Gastroesophageal sphincter (tissue), 4 donors: Measurements from ENCODE around the gene FHOD3. TPM values are rescaled to one million over a fixed set of nuclear protein-coding genes. Genes with fewer than 3 reads are reported as not detected.

Source experiments
- ATAC-seq: fragments of 150-250 bp; one replicate; pipeline ENCODE4 v1.9.1; 2016; ENCODE audit warnings: mild to moderate bottlenecking, moderate library complexity
- H3K27ac ChIP-seq, 4 donors: fragments of 200-600 bp; sonication (generic) in 3 of 4; 1 replicate in 3 of 4; 2 replicates in 1 of 4; pipeline ENCODE4 v1.5.1; 2016 to 2019
- H3K27me3 ChIP-seq: fragments of 200-600 bp; sonication (generic); one replicate; pipeline ENCODE4 v1.5.1; 2019
- H3K36me3 ChIP-seq, 2 donors: fragments of 200-600 bp; sonication (generic); one replicate each; pipeline ENCODE4 v1.5.1; 2019; ENCODE audit warnings: control low read depth in 1 of 2
- H3K4me1 ChIP-seq, 3 donors: fragments of 200-600 bp; sonication (generic); 1 replicate in 2 of 3; 2 replicates in 1 of 3; pipeline ENCODE4 v1.5.1; 2016 to 2019; ENCODE audit warnings: control low read depth in 2 of 3
- H3K4me3 ChIP-seq, 2 donors: fragments of 200-600 bp; sonication (generic); one replicate each; pipeline ENCODE4 v1.5.1; 2019; ENCODE audit warnings: mild to moderate bottlenecking in 1 of 2, moderate library complexity in 1 of 2
- H3K9me3 ChIP-seq, 3 donors: fragments of 200-600 bp; sonication (generic); one replicate each; pipeline ENCODE4 v1.5.1; 2017 to 2019; ENCODE audit warnings: control low read depth in 2 of 3
- EP300 ChIP-seq: sonication (generic); formaldehyde crosslinking; IDR thresholded peaks from one replicate; pipeline ENCODE4 v1.6.1; 2017; ENCODE audit warnings: antibody characterized with exemption, mild to moderate bottlenecking
- POLR2A ChIP-seq, 2 donors: fragments of 450-650 bp; IDR thresholded peaks; one replicate each; pipeline ENCODE4 v1.6.1; 2017; ENCODE audit warnings: antibody characterized with exemption in 2 of 2, mild to moderate bottlenecking in 2 of 2, moderate library complexity in 1 of 2
- POLR2AphosphoS5 ChIP-seq: sonication (generic); formaldehyde crosslinking; IDR thresholded peaks from one replicate; pipeline ENCODE4 v1.6.1; 2017; ENCODE audit warnings: antibody characterized with exemption
- WGBS, 2 donors: methylation state at CpG; one replicate each; pipeline ENCODE4 v1.1.5; 2018; ENCODE audit warnings: low coverage in 1 of 2; 5-methylcytosine and 5-hydroxymethylcytosine counted together
- total RNA-seq, 4 donors: library from RNA; depleted of rRNA; stranded (reverse); fragments of >200 nt; gene quantifications; one replicate each; pipeline ENCODE4 v1.1.0, GENCODE V29; 2016
- TF ChIP-seq, protein P1 (sequence below), 4 experiments: fragments of 200-600 bp in 2 of 4; fragments of 450-650 bp in 2 of 4; sonication (generic) in 1 of 4; IDR thresholded peaks; one replicate each; pipeline ENCODE4 v1.5.1; 2017 to 2019; ENCODE audit warnings: antibody characterized with exemption in 4 of 4, mild to moderate bottlenecking in 2 of 4, moderate library complexity in 2 of 4

The FHOD3 gene
- total RNA-seq, 4 donors from 2014 or later, result 18.4 to 36.7 (median 30.4) TPM

DNA sequence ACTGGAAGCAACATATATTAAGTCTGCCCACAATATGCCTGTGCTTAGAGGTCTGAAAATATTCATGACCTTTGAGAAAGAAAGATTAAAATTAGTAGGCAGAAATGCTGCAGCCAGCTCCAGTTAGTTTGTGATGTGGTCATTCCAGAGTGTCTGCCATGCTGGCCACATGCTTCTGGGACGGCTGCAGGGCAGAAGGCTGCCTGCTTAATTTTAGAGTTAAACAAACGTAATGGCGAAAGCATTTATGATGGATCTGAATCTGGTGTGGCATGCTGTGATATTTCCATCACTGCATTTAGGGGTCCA lies 95.4 kb downstream of the FHOD3 start:
- Histone ChIP-seq H3K4me3 (no peak overlapping the region), H3K27ac (no peak overlapping the region), H3K4me1 (no peaks in the 10 kb centered on the region), H3K9me3 (peaks cover 0 to 24% (median 0%) of the 10 kb centered on the region in 3 donors), H3K27me3 (no peaks in the 10 kb centered on the region), H3K36me3 (no peaks in the 10 kb centered on the region)
- 53 to 75% methylated on average over 3 of the region's 3 CpGs for WGBS, 2 donors
- TF ChIP-seq POLR2A (IDR thresholded peaks at IDR 0.05), result no peak
- no peak for TF ChIP-seq POLR2AphosphoS5
- TF ChIP-seq, protein P1, sequence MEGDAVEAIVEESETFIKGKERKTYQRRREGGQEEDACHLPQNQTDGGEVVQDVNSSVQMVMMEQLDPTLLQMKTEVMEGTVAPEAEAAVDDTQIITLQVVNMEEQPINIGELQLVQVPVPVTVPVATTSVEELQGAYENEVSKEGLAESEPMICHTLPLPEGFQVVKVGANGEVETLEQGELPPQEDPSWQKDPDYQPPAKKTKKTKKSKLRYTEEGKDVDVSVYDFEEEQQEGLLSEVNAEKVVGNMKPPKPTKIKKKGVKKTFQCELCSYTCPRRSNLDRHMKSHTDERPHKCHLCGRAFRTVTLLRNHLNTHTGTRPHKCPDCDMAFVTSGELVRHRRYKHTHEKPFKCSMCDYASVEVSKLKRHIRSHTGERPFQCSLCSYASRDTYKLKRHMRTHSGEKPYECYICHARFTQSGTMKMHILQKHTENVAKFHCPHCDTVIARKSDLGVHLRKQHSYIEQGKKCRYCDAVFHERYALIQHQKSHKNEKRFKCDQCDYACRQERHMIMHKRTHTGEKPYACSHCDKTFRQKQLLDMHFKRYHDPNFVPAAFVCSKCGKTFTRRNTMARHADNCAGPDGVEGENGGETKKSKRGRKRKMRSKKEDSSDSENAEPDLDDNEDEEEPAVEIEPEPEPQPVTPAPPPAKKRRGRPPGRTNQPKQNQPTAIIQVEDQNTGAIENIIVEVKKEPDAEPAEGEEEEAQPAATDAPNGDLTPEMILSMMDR (IDR thresholded peaks at IDR 0.05), result no peak
- TF ChIP-seq EP300, result no peak
- no peak for ATAC-seq

DNA sequence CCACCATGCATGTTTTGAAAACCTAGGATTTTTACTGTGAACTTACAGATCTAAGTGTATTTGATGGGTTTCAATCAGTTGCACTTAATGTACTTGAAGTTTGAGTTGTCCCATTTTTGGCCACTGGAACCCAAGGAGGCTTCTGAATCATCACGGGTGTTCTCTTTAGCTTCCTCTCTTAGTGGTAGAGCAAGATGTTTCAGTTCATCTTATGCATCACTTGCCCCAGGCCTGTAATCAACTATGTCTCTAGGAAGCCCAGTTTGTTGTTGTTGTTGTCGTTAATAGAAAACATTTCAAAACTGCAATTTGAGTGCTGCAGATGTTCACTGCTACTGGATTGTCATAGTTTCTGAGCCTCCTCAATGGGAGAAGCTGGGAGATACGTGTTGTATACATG lies 97.0 kb downstream of the FHOD3 start:
- no peak overlapping the region for H3K4me3 ChIP-seq
- H3K9me3 ChIP-seq, result peaks cover 0 to 24% (median 0%) of the 10 kb centered on the region in 3 donors
- H3K27me3 ChIP-seq, result no peaks in the 10 kb centered on the region
- no peaks in the 10 kb centered on the region for H3K36me3 ChIP-seq
- TF ChIP-seq EP300 (no peak), POLR2A (IDR thresholded peaks at IDR 0.05) (no peak), POLR2AphosphoS5 (no peak)
- TF ChIP-seq, protein P1 (IDR thresholded peaks at IDR 0.05), result no peak
- H3K27ac ChIP-seq, result no peak overlapping the region
- ATAC-seq, result no peak
- H3K4me1 ChIP-seq, result no peaks in the 10 kb centered on the region
- WGBS, 2 donors, result 74 to 96% methylated on average over 3 of the region's 3 CpGs

DNA sequence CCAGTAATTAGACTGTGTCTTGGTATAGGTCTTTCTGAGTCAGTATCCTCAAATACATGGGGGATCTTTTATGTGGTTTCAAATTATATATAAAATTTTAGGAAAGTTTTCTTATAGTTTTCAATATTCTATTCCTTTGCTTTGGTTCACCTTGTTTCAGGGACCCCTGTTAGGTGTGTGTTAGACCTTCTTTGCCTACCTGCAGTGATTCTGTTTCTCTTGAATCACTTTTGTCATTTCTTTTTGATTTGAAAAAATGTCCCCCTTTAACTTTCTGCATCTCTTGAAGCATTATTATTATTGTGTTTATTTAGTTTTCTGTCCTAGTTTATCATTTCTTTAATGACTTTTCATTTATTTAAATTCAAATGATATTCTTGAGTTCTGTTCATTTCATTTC lies 98.7 kb downstream of the FHOD3 start:
- no peaks in the 10 kb centered on the region for H3K27me3 ChIP-seq
- no peaks in the 10 kb centered on the region for H3K36me3 ChIP-seq
- TF ChIP-seq POLR2AphosphoS5, result no peak
- TF ChIP-seq POLR2A (IDR thresholded peaks at IDR 0.05), result no peak
- TF ChIP-seq, protein P1 (IDR thresholded peaks at IDR 0.05), result no peak
- no peak for TF ChIP-seq EP300
- H3K4me1 ChIP-seq, result no peaks in the 10 kb centered on the region
- no peak for ATAC-seq
- H3K4me3 ChIP-seq, result no peak overlapping the region
- peaks cover 0 to 24% (median 0%) of the 10 kb centered on the region in 3 donors for H3K9me3 ChIP-seq
- H3K27ac ChIP-seq, result no peak overlapping the region

DNA sequence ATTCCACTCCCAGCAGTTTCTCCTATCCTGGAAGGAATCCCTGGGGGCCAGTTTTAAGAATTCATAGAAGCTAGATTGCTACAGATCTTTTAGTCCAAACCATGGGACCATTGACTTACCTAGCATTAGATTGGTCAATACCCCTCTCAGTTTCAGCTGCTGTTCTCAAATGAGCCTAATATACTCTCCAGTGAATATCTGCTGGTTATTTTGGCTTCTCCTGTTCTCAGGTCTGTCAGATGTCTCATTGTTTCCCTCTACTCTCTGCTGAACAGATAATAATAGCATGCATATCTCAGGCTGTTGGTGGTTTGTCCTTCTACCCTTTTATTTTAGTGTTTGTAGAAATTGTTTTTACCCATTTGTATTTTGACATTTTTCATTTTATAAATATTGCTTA lies 99.5 kb downstream of the FHOD3 start:
- no peak for ATAC-seq
- H3K27ac ChIP-seq, result no peak overlapping the region

DNA sequence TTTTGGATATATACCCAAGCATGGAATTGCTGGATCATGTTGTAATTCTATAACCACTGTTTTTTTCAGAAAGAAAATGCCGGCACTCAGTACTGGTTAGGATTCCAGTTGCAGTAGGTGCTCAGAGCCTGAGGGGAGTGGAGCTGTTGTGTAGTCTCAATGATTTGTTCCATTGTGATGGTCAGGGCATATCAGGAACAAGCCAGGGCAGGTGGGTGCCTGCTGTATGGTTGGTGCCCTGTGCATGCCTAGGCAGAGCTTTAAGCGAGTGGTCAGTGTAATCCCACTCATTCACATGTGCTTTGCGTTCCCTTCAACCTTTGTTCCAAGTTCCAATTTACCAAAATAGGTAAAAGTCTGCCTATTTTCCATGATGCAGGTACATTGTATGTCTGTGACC lies 100.9 kb downstream of the FHOD3 start:
- TF ChIP-seq POLR2A (IDR thresholded peaks at IDR 0.05), result no peak
- no peak for TF ChIP-seq EP300
- no peak for TF ChIP-seq POLR2AphosphoS5
- TF ChIP-seq, protein P1 (IDR thresholded peaks at IDR 0.05), result no peak
- Histone ChIP-seq H3K36me3 (no peaks in the 10 kb centered on the region), H3K27ac (no peak overlapping the region), H3K27me3 (no peaks in the 10 kb centered on the region), H3K4me3 (no peak overlapping the region), H3K9me3 (peaks cover 0 to 24% (median 0%) of the 10 kb centered on the region in 3 donors), H3K4me1 (peaks cover 0 to 9% (median 0%) of the 10 kb centered on the region in 3 donors)
- 92 to 100% methylated on average over 3 of the region's 3 CpGs for WGBS, 2 donors
- no peak for ATAC-seq

More for the DNA sequence above, 99.5 kb downstream of the FHOD3 start:
- Histone ChIP-seq H3K4me1 (no peaks in the 10 kb centered on the region), H3K36me3 (no peaks in the 10 kb centered on the region), H3K27me3 (no peaks in the 10 kb centered on the region), H3K9me3 (peaks cover 0 to 24% (median 0%) of the 10 kb centered on the region in 3 donors), H3K4me3 (no peak overlapping the region)
- TF ChIP-seq, protein P1 (IDR thresholded peaks at IDR 0.05), result no peak
- TF ChIP-seq POLR2AphosphoS5 (no peak), EP300 (no peak), POLR2A (IDR thresholded peaks at IDR 0.05) (no peak)
